ENCODE data around the gene PRDM2. TPM values are rescaled to one million over a fixed set of nuclear protein-coding genes. Genes with fewer than 3 reads are reported as not detected.

The PRDM2 gene
- total and polyA plus RNA-seq, 12 donors, result 12.5 to 45.3 (median 30.2) TPM

DNA sequence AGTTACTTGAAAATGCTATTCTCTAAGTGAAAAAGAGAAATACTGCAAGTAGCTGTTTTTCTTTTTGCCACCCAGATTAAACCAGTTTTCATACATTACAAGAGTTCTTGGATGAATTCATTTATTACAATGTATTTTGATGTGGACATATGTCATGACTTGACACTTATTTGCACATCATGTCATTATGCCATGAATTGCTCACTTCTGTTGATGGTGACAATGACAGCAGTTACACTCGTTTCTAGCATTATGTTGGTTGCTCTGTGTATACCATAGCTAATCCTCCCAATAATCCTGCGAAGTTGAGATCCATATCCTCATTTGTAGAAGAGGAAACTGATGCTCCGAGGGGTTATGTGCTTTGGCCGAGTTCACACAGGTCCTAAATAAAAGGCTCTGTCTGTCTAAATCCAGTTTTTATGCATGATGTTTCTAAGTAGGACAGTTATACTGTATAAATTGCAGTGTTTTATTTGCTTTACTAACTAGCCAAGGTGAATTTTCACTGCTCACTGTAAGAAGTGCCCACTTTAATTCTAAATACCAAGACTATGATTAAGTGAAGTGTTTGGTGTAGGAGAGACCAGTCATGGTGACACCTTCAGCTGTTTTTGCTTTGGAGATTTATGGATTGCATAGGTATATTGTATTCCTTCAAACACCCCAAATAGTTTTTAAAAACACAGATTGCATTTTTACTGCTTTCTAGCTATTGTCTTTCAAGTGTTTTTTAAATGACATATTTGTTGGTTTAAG is 56.7 kb downstream of the PRDM2 start:
- Histone ChIP-seq H3K4me1 (replicated peaks in 1 of 2) (peaks cover 19 to 34% of the 10 kb centered on the region in 2 donors), H3K4me3 (no peak overlapping the region), H3K27ac (no peak overlapping the region), H3K36me3 (replicated peaks in 1 of 2) (no peaks in the 10 kb centered on the region), H3K9me3 (replicated peaks in 1 of 3) (no peaks in the 10 kb centered on the region), H3K27me3 (no peaks in the 10 kb centered on the region)
- TF ChIP-seq, protein P1, sequence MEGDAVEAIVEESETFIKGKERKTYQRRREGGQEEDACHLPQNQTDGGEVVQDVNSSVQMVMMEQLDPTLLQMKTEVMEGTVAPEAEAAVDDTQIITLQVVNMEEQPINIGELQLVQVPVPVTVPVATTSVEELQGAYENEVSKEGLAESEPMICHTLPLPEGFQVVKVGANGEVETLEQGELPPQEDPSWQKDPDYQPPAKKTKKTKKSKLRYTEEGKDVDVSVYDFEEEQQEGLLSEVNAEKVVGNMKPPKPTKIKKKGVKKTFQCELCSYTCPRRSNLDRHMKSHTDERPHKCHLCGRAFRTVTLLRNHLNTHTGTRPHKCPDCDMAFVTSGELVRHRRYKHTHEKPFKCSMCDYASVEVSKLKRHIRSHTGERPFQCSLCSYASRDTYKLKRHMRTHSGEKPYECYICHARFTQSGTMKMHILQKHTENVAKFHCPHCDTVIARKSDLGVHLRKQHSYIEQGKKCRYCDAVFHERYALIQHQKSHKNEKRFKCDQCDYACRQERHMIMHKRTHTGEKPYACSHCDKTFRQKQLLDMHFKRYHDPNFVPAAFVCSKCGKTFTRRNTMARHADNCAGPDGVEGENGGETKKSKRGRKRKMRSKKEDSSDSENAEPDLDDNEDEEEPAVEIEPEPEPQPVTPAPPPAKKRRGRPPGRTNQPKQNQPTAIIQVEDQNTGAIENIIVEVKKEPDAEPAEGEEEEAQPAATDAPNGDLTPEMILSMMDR (IDR thresholded peaks at IDR 0.05), result no peak
- no peak for TF ChIP-seq POLR2A (IDR thresholded peaks at IDR 0.05)
- 67 to 73% (median 70%) methylated on average over 4 of the region's 4 CpGs for WGBS, 4 donors
- DNase-seq, result no peak
- intact Hi-C loops (cut with DNase I), result no loop called here

DNA sequence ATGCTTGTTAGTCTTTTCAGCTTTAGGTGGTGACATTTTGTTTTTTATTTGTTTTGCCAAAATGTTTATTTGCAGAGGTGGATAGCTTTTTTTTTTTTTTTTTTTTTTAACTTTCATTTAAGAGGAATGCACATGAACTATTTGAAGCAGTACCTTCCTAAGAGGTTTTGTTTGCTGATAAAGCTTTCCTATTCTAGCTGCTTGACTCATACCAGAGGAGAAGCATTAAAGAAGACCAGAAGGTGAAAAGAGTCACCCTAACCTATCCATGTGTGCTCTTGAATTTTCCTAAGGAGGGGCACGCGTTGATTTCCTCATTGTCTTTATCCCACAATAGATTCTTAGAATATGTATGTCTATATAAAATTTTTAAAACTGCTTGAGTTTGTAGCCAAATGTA is 57.7 kb downstream of the PRDM2 start:
- intact Hi-C loops (cut with DNase I), result no loop called here
- H3K27ac ChIP-seq, result no peak overlapping the region
- no peak for DNase-seq
- H3K4me3 ChIP-seq, result no peak overlapping the region
- H3K9me3 ChIP-seq (replicated peaks in 1 of 3), result no peaks in the 10 kb centered on the region
- WGBS, 4 donors, result 89 to 98% (median 95%) methylated on average over 2 of the region's 2 CpGs
- no peaks in the 10 kb centered on the region for H3K27me3 ChIP-seq
- TF ChIP-seq POLR2A (IDR thresholded peaks at IDR 0.05), result no peak
- TF ChIP-seq, protein P1 (IDR thresholded peaks at IDR 0.05), result no peak
- H3K36me3 ChIP-seq (replicated peaks in 1 of 2), result no peaks in the 10 kb centered on the region
- H3K4me1 ChIP-seq (replicated peaks in 1 of 2), result peaks cover 25 to 34% of the 10 kb centered on the region in 2 donors

DNA sequence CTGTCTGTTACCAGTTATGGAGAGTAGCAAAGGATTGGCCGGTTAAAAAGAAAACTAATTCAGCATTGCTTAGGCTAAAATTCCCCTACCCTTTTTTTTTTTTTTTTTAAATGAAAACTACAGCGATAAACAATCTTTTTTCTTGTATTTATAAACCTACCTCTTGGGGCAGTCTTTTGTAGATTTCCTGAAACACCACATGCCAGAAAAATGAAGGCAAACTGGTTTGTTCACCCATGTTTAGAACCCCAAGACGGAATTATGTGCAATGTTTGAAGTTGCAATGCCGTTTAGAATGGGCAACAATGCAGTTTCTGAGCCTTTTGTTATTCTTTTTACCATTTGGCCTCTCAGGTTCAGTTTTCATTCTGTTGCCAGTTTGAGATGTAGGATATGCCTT is 59.1 kb downstream of the PRDM2 start:
- no peaks in the 10 kb centered on the region for H3K36me3 ChIP-seq (replicated peaks in 1 of 2)
- H3K27me3 ChIP-seq, result no peaks in the 10 kb centered on the region
- no peak for DNase-seq
- no peak for TF ChIP-seq POLR2A (IDR thresholded peaks at IDR 0.05)
- TF ChIP-seq, protein P1 (IDR thresholded peaks at IDR 0.05), result no peak
- intact Hi-C loops (cut with DNase I), result no loop called here
- WGBS, 4 donors, result 77 to 83% (median 81%) methylated on average over 4 of the region's 4 CpGs
- H3K9me3 ChIP-seq (replicated peaks in 1 of 3), result no peaks in the 10 kb centered on the region
- H3K4me3 ChIP-seq, result no peak overlapping the region
- peaks cover 28 to 43% of the 10 kb centered on the region in 2 donors for H3K4me1 ChIP-seq (replicated peaks in 1 of 2)
- H3K27ac ChIP-seq, result no peak overlapping the region

DNA sequence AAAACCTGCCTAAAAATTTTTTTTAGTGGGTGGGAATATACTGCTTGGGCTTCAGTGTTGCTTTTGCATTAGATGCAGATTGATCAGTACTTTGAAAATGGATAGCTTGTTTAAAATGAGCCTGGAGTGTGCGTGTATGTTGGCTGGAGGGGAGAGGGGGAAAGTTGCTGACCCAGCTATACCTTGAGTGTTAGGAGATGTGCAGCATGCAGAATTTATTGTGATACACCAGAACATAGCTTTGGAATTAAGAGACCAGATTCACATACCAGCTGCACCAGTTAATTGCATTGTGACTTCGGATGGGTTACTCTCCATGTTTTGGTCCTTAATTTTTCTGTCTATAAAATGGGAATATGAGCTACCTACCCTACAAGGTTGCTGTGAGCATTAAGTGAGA is 60.4 kb downstream of the PRDM2 start:
- Histone ChIP-seq H3K4me3 (no peak overlapping the region), H3K9me3 (replicated peaks in 1 of 3) (no peaks in the 10 kb centered on the region), H3K27me3 (no peaks in the 10 kb centered on the region), H3K4me1 (replicated peaks in 1 of 2) (peaks cover 38 to 55% of the 10 kb centered on the region in 2 donors), H3K27ac (no peak overlapping the region), H3K36me3 (replicated peaks in 1 of 2) (no peaks in the 10 kb centered on the region)
- no peak for DNase-seq
- intact Hi-C loops (cut with DNase I), result no loop called here
- no peak for TF ChIP-seq POLR2A (IDR thresholded peaks at IDR 0.05)
- 96 to 100% (median 99%) methylated on average over 2 of the region's 2 CpGs for WGBS, 4 donors

DNA sequence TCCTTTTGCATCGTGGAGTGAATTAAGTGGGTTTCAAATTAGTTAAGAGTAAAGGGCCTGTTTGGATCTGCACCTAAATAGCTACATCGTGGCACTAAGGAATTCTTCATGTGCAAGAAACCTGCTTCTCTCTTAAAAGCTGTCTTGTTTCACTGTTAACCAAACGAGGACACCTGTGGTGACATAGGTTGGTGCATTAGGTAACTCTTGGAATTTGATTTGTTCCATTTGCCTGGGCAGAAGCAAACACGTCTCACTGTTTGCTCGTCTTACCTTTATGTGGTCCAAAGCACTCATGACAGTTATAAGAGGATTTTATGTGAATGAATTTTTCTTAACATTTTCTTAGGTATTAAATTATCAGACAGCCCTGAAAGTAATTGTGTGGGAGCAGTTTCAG is 60.9 kb downstream of the PRDM2 start:
- 78 to 85% (median 82%) methylated on average over 5 of the region's 5 CpGs for WGBS, 4 donors

More for the DNA sequence above, 60.9 kb downstream of the PRDM2 start:
- peaks cover 38 to 55% of the 10 kb centered on the region in 2 donors for H3K4me1 ChIP-seq (replicated peaks in 1 of 2)
- no peak overlapping the region for H3K27ac ChIP-seq
- DNase-seq, result no peak
- no peaks in the 10 kb centered on the region for H3K36me3 ChIP-seq (replicated peaks in 1 of 2)
- TF ChIP-seq POLR2A (IDR thresholded peaks at IDR 0.05), result no peak
- TF ChIP-seq, protein P1 (IDR thresholded peaks at IDR 0.05), result no peak
- no peak overlapping the region for H3K4me3 ChIP-seq
- H3K27me3 ChIP-seq, result no peaks in the 10 kb centered on the region
- intact Hi-C loops (cut with DNase I), result no loop called here
- H3K9me3 ChIP-seq (replicated peaks in 1 of 3), result no peaks in the 10 kb centered on the region
